HG02678 (cell line): ENCODE measurements around the gene ABHD15.
"Not testable (repeated sequence)": the region's sequence is repeated elsewhere in the genome, so short reads cannot be mapped to it uniquely, and the experiment has no call there.

Source experiments
- ATAC-seq: cut with Tn5 transposase; IDR thresholded peaks from one replicate; pipeline ENCODE4 v1.9.1; 2021; ENCODE audit warnings: mild to moderate bottlenecking, moderate library complexity; ENCODE audit not compliant: unreplicated experiment

ABHD15 gene

GRCh38 chr17:29571486-29571882 lies 4.6 kb upstream of the ABHD15 start:
- no peak for ATAC-seq

- no peak for ATAC-seq
These were observed 3.7 kb upstream of the ABHD15 start for GRCh38 chr17:29570521-29570920.

- no peak for ATAC-seq
These were observed 2.6 kb upstream of the ABHD15 start for GRCh38 chr17:29569245-29569950.

GRCh38 chr17:29568331-29569244 lies 1.8 kb upstream of the ABHD15 start, which contains the start of gene TP53I13:
Gene TP53I13, plus strand, starts transcription at chr17:29568701. Its CDS starts 58 bp downstream, at chr17:29568759.
- peak; percentile 48 for ATAC-seq

- ATAC-seq: peak; percentile 41
These were observed 905 bp upstream of the ABHD15 start for GRCh38 chr17:29567554-29568330.

- ATAC-seq: peak; percentile 7
These were observed 392 bp upstream of the ABHD15 start for GRCh38 chr17:29567304-29567553.

- no peak for ATAC-seq
These were observed 979 bp downstream of the ABHD15 start for GRCh38 chr17:29565643-29566472.

GRCh38 chr17:29563816-29564215 lies 3.0 kb downstream of the ABHD15 start:
- no peak for ATAC-seq

- ATAC-seq: no peak
These were observed 4.2 kb downstream of the ABHD15 start for GRCh38 chr17:29562615-29563014.

GRCh38 chr17:29561554-29562517 lies 5.0 kb downstream of the ABHD15 start:
- no peak for ATAC-seq

GRCh38 chr17:29560316-29560715 lies 6.5 kb downstream of the ABHD15 start:
- ATAC-seq: no peak

- ATAC-seq: no peak
These were observed 7.2 kb downstream of the ABHD15 start for GRCh38 chr17:29559640-29560039.

GRCh38 chr17:29558139-29558538 lies 8.7 kb downstream of the ABHD15 start:
- not testable (repeated sequence) for ATAC-seq

GRCh38 chr17:29557739-29558116 lies 9.1 kb downstream of the ABHD15 start:
- no peak for ATAC-seq

GRCh38 chr17:29557085-29557738 lies 9.6 kb downstream of the ABHD15 start:
- ATAC-seq: no peak

GRCh38 chr17:29555840-29556239 lies 11.0 kb downstream of the ABHD15 start:
- no peak for ATAC-seq

GRCh38 chr17:29549177-29549923 lies 17.5 kb downstream of the ABHD15 start:
- ATAC-seq: no peak

GRCh38 chr17:29546830-29547229 lies 20.0 kb downstream of the ABHD15 start:
- ATAC-seq: no peak
